Measurements from ENCODE around the gene NR3C2.
A peak's percentile ranks its signal among the peaks of the same experiment; 100 is the strongest.

Gene NR3C2

DNA sequence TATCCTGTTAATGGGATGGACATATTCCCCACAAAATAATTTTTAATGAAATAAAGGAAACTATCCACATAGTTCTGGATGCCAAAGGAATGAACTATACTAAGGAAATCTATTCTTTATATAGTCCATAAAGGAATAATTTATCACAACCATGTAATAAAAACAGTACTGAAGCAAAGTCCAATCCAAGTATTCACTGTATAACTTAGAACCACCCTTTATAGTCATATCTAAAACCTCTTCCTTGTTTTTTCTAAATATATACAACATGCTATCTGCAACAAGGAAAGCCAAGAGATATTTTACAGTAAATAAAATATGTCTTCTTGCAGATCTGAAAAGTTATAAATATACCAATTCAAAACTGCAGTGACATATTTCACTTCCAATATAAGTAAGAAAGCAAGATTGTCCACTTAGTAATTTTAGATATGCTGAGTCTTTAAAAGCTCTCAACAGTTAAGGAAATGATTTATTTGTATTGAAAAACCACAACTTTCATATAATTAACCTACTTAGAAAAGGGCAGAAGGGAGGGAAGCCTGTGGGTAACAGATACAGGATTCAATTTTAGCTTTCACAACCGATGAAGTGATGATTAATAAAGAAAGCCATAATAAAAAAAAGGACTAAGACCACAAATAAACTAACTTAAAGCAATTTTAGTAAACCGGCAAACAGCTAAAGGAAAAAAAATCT is 8.0 kb downstream of the NR3C2 start:
- peak; percentile 27 for DNase-seq

DNA sequence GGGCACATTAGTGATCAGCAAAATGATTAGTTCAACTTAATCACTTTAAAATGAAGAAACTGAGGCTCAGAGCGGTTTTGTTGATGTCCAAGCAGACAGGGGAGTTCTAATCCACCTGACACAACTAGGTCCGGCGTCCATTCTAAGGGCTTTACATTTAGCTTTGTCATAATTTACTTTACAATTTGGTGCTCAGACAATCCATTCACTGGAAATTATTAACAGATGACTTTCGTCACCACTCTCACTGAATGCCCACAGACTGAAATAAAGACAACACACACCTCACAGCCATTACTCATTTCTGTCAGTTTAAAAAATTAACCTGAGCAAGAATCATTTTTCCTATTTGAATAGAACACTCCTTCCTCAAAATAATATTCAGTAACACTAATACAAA is 10.8 kb downstream of the NR3C2 start:
- DNase-seq, result no peak

DNA sequence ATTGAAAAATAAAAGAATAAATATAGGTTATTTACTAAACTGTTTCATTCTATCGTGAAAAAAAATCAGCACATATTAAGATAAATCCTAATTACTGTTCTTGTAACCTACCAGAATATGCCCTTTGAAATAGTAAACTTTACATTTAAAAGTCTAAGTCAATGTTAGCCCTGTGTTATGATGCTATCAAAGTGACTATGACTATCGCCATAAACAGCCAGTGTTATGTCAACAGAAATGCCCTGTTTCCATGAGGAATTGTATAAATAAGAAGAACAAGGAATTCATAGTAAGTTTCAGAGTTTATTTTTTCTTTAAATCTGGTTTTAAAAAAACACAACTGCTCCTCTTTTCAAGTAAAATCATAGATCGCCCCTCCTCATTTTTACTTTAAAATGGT is 11.4 kb downstream of the NR3C2 start:
- DNase-seq, result no peak

DNA sequence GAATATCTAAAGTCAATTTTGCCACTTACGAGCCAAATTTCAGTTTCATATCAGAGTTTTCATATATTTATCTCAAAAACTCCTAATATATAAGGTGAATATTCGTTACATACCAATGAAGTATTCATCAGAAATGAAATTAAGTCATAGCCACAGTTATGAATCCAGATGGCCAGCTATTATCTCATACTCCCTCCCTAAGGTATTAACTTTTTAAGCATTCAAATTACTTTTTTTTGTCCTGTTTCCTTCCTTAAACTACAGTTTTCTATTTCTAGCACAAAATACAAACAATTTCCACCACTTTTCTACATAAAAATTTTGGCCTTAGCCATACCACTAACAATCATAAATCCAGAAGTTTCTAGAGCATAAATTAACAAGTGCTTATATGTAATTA is 13.0 kb downstream of the NR3C2 start:
- DNase-seq, result no peak

- DNase-seq, result no peak
Observed at GRCh38 chr4:148426643-148427042, 15.6 kb downstream of the NR3C2 start.

- DNase-seq, result no peak
Observed at GRCh38 chr4:148425327-148426110, 16.7 kb downstream of the NR3C2 start.

- DNase-seq, result no peak
Observed at GRCh38 chr4:148420397-148420796, 21.8 kb downstream of the NR3C2 start.

GRCh38 chr4:148415500-148415899 is 26.7 kb downstream of the NR3C2 start:
- no peak for DNase-seq

- no peak for DNase-seq
Observed at GRCh38 chr4:148412460-148412994, 29.7 kb downstream of the NR3C2 start.

- no peak for DNase-seq
Observed at GRCh38 chr4:148405161-148405893, 36.9 kb downstream of the NR3C2 start.

DNA sequence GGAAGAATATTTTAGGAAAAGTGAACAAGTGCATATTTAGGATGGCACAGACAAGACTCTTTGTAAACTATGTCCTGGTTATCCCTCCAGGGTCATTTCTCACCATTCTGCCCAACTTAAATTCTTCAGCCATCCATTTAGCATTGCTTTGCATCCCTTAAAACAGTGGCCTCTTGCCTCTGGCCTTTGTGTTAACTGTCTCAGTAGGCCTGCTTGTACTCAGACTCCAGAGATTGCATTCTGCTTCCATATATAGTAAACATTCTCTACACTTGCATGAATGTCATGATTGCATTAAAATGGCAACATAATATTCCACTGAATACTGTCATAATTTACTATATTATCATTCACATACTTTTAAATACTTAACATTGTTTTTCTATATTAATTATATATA is 43.2 kb downstream of the NR3C2 start:
- DNase-seq, result no peak

DNA sequence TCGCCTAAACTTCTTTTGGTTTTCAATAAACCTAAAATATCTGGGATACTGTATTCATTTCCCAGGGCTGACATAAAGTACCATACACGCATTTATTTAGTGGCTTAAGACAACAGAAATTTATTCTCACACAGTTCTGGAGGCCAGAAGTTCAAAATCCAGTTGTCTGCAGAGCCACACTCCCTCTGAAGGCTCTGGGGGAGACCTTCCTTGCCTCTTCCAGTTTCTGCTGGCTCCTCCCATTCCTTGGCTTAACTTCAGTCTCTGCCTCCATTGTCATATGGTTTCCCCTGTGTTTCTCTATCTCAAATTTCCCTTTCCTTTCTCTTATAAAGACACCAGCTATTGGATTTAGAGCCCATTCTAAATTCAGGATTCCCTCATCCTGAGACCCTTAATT is 44.4 kb downstream of the NR3C2 start:
- no peak for DNase-seq

DNA sequence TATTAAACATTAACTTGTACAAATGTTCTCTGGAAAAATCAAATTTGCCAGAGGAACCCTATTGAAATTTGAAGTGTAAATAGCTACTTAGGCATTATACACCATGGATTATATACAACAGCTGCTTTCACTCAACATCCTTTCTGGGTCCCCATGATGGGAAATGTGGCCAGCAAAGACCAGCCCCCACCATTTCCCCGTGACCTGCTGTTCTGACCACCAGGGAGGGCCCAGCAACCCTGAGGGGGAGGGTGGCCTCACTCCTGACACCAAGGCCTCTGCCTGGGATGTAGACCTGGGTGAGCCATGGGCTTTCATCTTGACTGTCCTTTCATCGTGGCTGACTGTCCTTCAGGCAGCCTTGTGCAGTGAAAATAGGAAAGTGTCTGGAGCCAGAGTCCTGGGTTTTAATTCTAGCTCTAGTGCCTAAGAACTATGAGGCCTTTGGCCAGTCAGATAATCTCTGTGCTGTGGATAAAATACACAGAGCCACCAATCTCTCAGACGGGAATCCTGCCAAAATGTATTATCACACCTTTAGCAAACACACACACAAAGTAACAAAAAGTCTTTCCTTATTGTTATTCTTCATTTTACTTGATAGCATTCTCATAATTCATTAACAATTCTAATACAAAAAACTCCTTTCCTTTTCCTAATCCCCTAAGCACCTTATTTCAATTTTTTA is 45.1 kb downstream of the NR3C2 start:
- DNase-seq, result no peak

DNA sequence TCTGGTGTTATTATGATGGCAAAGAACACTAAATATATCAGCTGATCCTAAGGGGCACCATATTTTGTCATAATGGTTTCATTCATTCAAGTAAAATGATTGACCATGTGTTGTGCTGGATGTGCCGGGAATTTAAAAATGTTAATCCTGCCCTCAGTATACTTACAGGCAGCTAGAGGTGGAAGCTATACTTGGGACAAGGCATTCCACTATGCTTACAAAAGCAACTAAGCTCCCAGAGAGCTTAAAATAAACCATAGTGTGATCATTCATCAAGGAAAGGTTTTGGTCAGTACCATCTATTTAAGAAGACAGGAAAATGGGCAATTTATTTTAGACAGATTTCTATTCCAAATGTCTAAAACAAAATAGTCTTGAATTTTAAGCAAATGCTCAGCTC is 46.4 kb downstream of the NR3C2 start:
- no peak for DNase-seq

DNA sequence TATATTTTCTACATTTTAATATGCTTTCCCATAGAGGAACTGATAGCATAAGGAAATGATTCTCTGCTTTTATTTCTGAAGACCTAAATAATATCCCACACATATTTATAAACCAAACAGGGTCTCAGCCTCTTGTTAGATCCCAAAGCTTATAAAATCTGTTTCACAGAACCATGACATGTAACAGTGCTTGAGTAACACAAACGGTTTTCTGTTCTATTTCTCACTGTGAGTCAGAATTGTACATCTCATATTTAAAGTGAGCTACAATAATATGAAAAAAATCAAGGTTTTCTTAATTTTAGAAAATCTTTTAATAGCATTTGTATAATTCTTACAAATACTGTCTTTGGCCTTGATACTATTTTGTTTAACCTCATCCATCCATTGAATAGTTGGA is 51.2 kb downstream of the NR3C2 start:
- DNase-seq, result no peak

DNA sequence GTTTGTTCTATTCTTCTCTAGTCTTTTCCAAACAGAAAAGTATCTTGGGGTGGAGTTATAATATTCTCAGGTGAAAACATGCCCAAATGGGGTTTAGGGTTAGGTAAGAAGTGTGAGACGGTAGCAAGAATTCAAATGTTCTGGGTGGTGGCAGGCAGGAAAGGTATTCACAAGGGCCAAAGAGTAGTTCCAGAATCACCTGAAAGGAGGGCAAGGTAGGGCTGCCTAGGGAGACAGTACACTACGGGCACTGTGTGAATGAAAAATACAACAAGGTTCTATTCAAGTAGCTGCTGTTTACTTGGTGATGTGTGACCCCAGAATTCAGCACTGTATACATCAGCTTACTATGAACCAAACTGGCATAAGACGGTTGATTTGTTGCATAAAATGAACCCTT is 51.9 kb downstream of the NR3C2 start:
- DNase-seq, result no peak

DNA sequence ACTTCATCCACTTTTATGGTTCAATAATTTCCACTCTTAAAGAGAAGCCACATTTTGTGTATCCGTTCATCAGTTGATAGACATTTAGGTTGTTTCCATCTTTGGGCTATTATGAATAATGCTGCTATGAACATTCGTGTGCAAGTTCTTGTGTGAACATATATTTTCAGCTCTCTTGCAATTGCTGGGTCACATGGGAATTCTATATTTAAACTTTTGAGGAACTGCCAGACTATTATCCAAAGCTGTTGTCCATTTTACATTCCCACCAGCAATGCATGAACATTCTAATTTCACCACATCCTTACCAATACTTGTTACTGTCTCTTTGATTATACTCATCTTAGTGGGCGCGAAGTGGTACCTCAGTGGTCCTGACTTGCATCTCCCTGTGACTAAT is 61.9 kb downstream of the NR3C2 start:
- DNase-seq, result no peak

DNA sequence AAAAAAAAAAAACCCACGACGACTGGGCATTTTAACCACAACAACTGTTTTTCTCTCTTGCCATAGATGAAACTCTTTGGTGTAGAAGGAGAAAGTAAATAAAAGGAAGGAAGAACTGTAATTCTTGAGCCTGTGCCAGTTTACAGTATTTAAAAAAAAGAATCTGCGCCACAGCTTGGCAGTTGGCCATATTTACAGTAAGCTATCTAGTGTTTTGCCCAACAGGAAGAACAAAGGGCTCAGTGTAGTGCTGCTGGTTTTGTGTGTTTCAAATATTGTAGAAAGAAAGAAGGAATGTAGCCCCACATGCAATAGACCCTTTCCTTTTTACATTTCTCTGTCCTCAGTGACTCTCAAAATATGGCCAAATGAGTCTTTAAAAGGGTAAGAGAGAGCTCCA is 66.1 kb downstream of the NR3C2 start:
- no peak for DNase-seq

GRCh38 chr4:148375584-148375983 is 66.6 kb downstream of the NR3C2 start:
- no peak for DNase-seq

- DNase-seq, result no peak
Observed at GRCh38 chr4:148373093-148373492, 69.1 kb downstream of the NR3C2 start.

- DNase-seq, result no peak
Observed at GRCh38 chr4:148369919-148370318, 72.3 kb downstream of the NR3C2 start.

DNA sequence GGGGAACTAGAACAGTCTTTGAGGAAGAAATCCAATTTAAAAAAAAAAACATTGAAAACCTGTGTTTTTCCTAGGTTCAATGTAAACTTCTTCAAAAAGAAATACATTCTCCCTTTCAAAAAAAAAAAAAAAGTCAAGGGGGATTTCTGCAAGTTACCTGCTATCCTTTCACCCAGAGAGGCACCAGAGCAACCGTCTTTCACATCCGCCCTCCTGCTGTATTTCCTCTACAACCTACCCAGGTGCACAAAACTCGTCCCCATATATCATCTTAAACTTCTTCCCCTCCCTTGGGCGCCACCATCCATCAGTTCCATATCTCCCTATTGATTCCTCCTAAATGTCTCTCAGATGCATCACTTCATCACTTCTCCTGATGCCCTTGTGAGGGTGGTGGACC is 74.5 kb downstream of the NR3C2 start:
- no peak for DNase-seq

DNA sequence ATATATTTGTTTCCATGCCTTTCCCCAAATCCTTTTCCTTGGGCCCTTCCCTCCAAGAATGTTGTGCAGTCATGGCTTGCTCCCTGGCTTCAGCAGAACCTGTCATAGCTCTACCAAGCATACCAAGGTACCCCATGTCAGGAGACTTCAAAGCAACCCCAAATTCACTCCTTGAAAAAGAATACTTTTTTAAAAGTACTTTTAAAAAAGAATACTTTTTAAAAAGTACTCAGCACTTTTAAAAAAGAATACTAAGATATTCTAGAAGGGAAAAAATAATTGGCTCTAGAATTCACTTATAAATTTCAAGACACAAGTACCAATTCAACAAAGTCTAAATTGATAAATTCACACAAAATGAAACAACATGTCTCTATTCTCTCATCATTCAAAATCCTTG is 76.0 kb downstream of the NR3C2 start:
- DNase-seq, result no peak
